ENCODE results near the gene SKAP1. TPM values are rescaled to one million over a fixed set of nuclear protein-coding genes. Genes with fewer than 3 reads are reported as not detected.
A peak's percentile ranks its signal among the peaks of the same experiment; 100 is the strongest.

SKAP1 gene
- polyA plus RNA-seq, 1 donor from 2014 or later = 11.5 TPM

GRCh38 chr17:48241770-48242497, 188.1 kb downstream of the SKAP1 start:
- Mint-ChIP-seq H3K4me3 (no peak overlapping the region), H3K9me3 (no peaks in the 10 kb centered on the region), H3K4me1 (peaks cover 0 to 9% (median 0%) of the 10 kb centered on the region in 3 donors), H3K36me3 (no peaks in the 10 kb centered on the region), H3K27me3 (no peaks in the 10 kb centered on the region), H3K27ac (no peak overlapping the region)

DNA sequence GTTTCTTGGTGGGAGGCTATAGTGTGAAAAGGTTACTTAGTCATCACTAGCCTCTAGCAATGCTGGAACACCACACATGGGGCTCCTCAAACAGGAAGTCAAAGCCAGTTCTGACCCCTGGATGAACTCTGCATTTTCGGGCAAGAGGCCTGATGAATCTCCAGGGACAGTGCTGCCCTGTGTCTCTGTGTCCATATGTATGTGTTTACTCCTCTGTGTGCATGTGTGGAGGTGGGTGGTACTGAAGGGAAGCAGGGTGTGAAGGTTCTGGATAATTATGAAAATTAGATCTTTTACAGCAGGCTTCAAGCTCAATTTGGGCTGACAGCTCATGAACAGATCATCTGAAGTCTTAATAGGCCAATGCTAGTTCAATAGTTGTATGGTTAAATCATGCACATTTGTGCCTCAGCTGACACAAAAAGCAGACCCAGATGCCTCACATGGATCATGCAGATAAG, 188.9 kb downstream of the SKAP1 start:
- no peak overlapping the region for H3K4me3 Mint-ChIP-seq

GRCh38 chr17:48240562-48241130, 189.4 kb downstream of the SKAP1 start:
- H3K27ac Mint-ChIP-seq = no peak overlapping the region
- H3K4me1 Mint-ChIP-seq = peaks cover 0 to 9% (median 0%) of the 10 kb centered on the region in 3 donors
- H3K27me3 Mint-ChIP-seq = no peaks in the 10 kb centered on the region
- no peak overlapping the region for H3K4me3 Mint-ChIP-seq
- no peaks in the 10 kb centered on the region for H3K9me3 Mint-ChIP-seq
- no peaks in the 10 kb centered on the region for H3K36me3 Mint-ChIP-seq

More for the DNA sequence above, 188.9 kb downstream of the SKAP1 start:
- no peaks in the 10 kb centered on the region for H3K27me3 Mint-ChIP-seq
- no peaks in the 10 kb centered on the region for H3K9me3 Mint-ChIP-seq
- H3K4me1 Mint-ChIP-seq = peaks cover 0 to 9% (median 0%) of the 10 kb centered on the region in 3 donors
- H3K36me3 Mint-ChIP-seq = no peaks in the 10 kb centered on the region
- H3K27ac Mint-ChIP-seq = peak overlapping the region in 1 of 3 donors; percentile 8

- Mint-ChIP-seq H3K36me3 (no peaks in the 10 kb centered on the region), H3K4me3 (no peak overlapping the region), H3K4me1 (peaks cover 0 to 9% (median 0%) of the 10 kb centered on the region in 3 donors), H3K27ac (no peak overlapping the region), H3K27me3 (no peaks in the 10 kb centered on the region), H3K9me3 (no peaks in the 10 kb centered on the region)
These were observed 189.9 kb downstream of the SKAP1 start for GRCh38 chr17:48240122-48240521.

DNA sequence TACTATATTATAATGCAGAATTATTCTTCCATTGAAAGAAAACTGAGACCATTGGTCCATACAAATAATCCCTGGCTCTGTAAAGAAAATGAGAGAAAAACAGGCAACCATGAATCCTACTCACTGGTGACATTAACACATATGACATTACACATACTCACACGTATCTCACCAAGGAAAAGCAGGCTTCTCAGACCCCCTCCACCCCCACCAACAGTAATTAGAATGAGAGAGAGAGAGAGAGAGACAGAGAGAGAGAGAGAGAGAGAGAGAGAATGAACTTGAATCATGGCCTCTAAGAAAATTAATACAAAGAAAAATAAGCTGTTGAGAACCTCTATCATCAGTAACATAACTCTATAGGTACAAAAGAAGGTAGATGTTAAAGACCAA, 190.4 kb downstream of the SKAP1 start:
- Mint-ChIP-seq H3K27ac (no peak overlapping the region), H3K9me3 (no peaks in the 10 kb centered on the region), H3K4me1 (peaks cover 0 to 9% (median 0%) of the 10 kb centered on the region in 3 donors), H3K36me3 (no peaks in the 10 kb centered on the region), H3K4me3 (no peak overlapping the region), H3K27me3 (peaks cover 2% of the 10 kb centered on the region)

DNA sequence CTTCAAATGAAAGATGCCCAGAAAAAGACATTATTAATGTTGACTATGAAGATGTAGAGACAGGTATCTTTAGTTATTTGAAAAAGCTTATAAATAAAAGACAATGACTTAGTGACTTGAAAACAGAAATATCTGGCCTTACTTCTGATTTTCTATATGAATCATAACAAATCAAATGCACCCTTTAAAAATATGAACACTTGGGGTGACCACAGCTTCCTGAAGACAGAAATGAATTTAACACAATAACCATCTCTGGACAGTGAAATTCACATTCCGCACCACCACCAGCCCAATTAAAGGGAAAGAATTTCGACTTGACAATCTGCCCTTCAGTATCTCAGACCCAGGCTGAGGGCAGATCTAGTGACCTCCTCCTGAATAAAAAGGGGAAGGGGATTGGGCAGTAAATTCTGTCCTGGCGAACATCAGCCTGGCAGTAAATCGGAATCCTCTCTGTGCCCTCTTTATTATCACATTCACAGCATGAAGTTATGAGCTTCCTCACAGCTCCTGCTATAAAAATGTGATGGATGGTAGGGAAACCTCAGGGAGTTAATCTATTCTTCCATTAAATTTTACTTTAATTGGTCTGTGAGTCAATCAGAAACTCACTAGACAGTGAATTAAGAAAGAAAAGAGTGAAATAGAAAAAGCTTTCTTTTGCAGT, 190.9 kb downstream of the SKAP1 start:
- Mint-ChIP-seq H3K9me3 (no peaks in the 10 kb centered on the region), H3K4me1 (peaks cover 0 to 6% (median 0%) of the 10 kb centered on the region in 3 donors), H3K27me3 (peaks cover 2% of the 10 kb centered on the region), H3K36me3 (no peaks in the 10 kb centered on the region), H3K27ac (no peak overlapping the region), H3K4me3 (no peak overlapping the region)

GRCh38 chr17:48237456-48237855, 192.6 kb downstream of the SKAP1 start:
- Mint-ChIP-seq H3K4me1 (peaks cover 0 to 6% (median 0%) of the 10 kb centered on the region in 3 donors), H3K36me3 (no peaks in the 10 kb centered on the region), H3K4me3 (no peak overlapping the region), H3K9me3 (no peaks in the 10 kb centered on the region), H3K27ac (no peak overlapping the region), H3K27me3 (peaks cover 4% of the 10 kb centered on the region)

DNA sequence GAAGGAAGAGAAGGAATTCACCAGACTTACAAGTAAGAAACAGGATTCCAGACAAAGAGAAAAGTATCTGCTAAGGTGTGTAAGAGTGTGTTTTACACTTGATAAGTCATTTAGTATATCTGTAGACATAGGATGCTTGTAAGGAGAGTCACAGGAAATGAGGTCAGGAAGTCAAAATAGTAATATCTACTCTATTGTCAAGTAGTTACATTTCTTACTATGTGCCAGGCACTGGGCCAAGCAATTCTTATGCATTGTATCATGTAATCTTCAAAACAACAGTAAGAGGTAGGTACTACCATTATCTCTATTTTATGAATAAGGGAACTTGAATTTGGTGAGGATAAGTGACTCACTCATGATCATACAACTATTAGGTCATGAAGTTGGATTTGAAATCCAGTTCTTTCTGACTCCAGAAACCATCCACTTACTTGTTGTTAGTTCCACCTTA, 193.3 kb downstream of the SKAP1 start:
- H3K36me3 Mint-ChIP-seq = no peaks in the 10 kb centered on the region
- no peak overlapping the region for H3K4me3 Mint-ChIP-seq
- peaks cover 6% of the 10 kb centered on the region for H3K27me3 Mint-ChIP-seq
- H3K4me1 Mint-ChIP-seq = peaks cover 0 to 6% (median 0%) of the 10 kb centered on the region in 3 donors
- no peak overlapping the region for H3K27ac Mint-ChIP-seq
- no peaks in the 10 kb centered on the region for H3K9me3 Mint-ChIP-seq

DNA sequence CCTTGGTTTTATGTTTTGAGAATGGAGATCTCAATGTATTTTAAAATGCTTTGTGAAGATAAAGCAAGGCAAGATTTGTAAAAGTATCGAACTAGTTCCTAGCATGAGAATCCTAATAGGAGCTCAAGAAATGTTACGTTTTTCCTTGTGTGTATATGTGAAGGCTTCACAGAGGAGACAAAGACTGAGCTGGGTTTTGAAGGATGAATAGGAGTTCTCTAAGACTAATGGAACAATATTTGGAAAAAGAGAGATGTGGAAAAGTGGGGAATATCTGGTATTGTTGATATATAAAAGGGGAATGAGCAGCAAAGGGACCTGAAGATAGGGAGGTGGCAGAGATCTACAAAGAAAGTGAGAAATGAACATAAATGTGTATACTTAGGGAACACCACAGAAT, 195.1 kb downstream of the SKAP1 start:
- Mint-ChIP-seq H3K4me3 (no peak overlapping the region), H3K36me3 (no peaks in the 10 kb centered on the region), H3K27me3 (peaks cover 10% of the 10 kb centered on the region), H3K27ac (no peak overlapping the region), H3K9me3 (no peaks in the 10 kb centered on the region), H3K4me1 (peaks cover 0 to 2% (median 0%) of the 10 kb centered on the region in 3 donors)

GRCh38 chr17:48231995-48232959, 197.7 kb downstream of the SKAP1 start:
- Mint-ChIP-seq H3K9me3 (no peaks in the 10 kb centered on the region), H3K36me3 (no peaks in the 10 kb centered on the region), H3K4me3 (no peak overlapping the region), H3K4me1 (no peaks in the 10 kb centered on the region), H3K27me3 (peaks cover 12% of the 10 kb centered on the region), H3K27ac (no peak overlapping the region)

- Mint-ChIP-seq H3K27ac (no peak overlapping the region), H3K9me3 (no peaks in the 10 kb centered on the region), H3K27me3 (peaks cover 11% of the 10 kb centered on the region), H3K36me3 (no peaks in the 10 kb centered on the region), H3K4me1 (no peaks in the 10 kb centered on the region), H3K4me3 (no peak overlapping the region)
These were observed 200.1 kb downstream of the SKAP1 start for GRCh38 chr17:48229936-48230335.

GRCh38 chr17:48228720-48229119, 201.3 kb downstream of the SKAP1 start:
- Mint-ChIP-seq H3K36me3 (no peaks in the 10 kb centered on the region), H3K27me3 (peaks cover 10% of the 10 kb centered on the region), H3K4me1 (no peaks in the 10 kb centered on the region), H3K27ac (no peak overlapping the region), H3K4me3 (no peak overlapping the region), H3K9me3 (no peaks in the 10 kb centered on the region)

GRCh38 chr17:48225725-48226567, 204.1 kb downstream of the SKAP1 start:
- Mint-ChIP-seq H3K4me3 (no peak overlapping the region), H3K9me3 (no peaks in the 10 kb centered on the region), H3K27ac (no peak overlapping the region), H3K27me3 (peaks cover 4% of the 10 kb centered on the region), H3K36me3 (no peaks in the 10 kb centered on the region), H3K4me1 (no peaks in the 10 kb centered on the region)

GRCh38 chr17:48223945-48224344, 206.1 kb downstream of the SKAP1 start:
- no peaks in the 10 kb centered on the region for H3K4me1 Mint-ChIP-seq
- no peaks in the 10 kb centered on the region for H3K9me3 Mint-ChIP-seq
- H3K27me3 Mint-ChIP-seq = peaks cover 2% of the 10 kb centered on the region
- no peak overlapping the region for H3K27ac Mint-ChIP-seq
- H3K4me3 Mint-ChIP-seq = no peak overlapping the region
- H3K36me3 Mint-ChIP-seq = no peaks in the 10 kb centered on the region
